Spleen (tissue), 11 donors: ENCODE results near the gene FXYD5. TPM values are rescaled to one million over a fixed set of nuclear protein-coding genes. Genes with fewer than 3 reads are reported as not detected.

ENCODE experiments used
- DNase-seq: peaks from one replicate; pipeline ENCODE4 v3.0.0-alpha.2; 2020
- H3K27ac ChIP-seq, 8 donors: fragments of 200-600 bp; sonication (generic) in 7 of 8; 1 replicate in 4 of 8; 2 replicates in 4 of 8; pipeline versions ENCODE4 v1.5.0 to v1.8.0; 2016 to 2021; ENCODE audit warnings: inconsistent platforms in 4 of 8, mild to moderate bottlenecking in 4 of 8, moderate library complexity in 1 of 8
- H3K27me3 ChIP-seq, 7 donors: fragments of 200-600 bp; sonication (generic) in 6 of 7; replicated peaks in 1 of 7; 1 replicate in 4 of 7; 2 replicates in 3 of 7; pipeline versions ENCODE4 v1.5.0 to v1.8.0; 2016 to 2021; ENCODE audit warnings: inconsistent platforms in 3 of 7, mild to moderate bottlenecking in 1 of 7
- H3K36me3 ChIP-seq, 6 donors: fragments of 200-600 bp; sonication (generic) in 5 of 6; 1 replicate in 4 of 6; 2 replicates in 2 of 6; pipeline versions ENCODE4 v1.5.0 to v1.8.0; 2016 to 2021; ENCODE audit warnings: inconsistent platforms in 2 of 6
- H3K4me1 ChIP-seq, 6 donors: fragments of 200-600 bp; sonication (generic) in 5 of 6; 1 replicate in 3 of 6; 2 replicates in 3 of 6; pipeline versions ENCODE4 v1.5.0 to v1.8.0; 2016 to 2021; ENCODE audit warnings: inconsistent platforms in 3 of 6
- H3K4me3 ChIP-seq, 8 donors: fragments of 200-600 bp; sonication (generic) in 7 of 8; 1 replicate in 4 of 8; 2 replicates in 4 of 8; pipeline versions ENCODE4 v1.5.0 to v1.8.0; 2016 to 2021; ENCODE audit warnings: inconsistent platforms in 4 of 8, mild to moderate bottlenecking in 4 of 8, moderate library complexity in 2 of 8
- H3K9me3 ChIP-seq, 8 donors: fragments of 200-600 bp; sonication (generic) in 7 of 8; 1 replicate in 4 of 8; 2 replicates in 4 of 8; pipeline versions ENCODE4 v1.5.0 to v1.8.0; 2016 to 2021; ENCODE audit warnings: inconsistent platforms in 4 of 8
- CTCF ChIP-seq, 11 experiments: fragments of 200-600 bp in 7 of 11; fragments of 450-650 bp in 4 of 11; sonication (generic) in 4 of 11; IDR thresholded peaks in 8 of 11; conservative IDR thresholded peaks in 3 of 11; 1 replicate in 7 of 11; 2 replicates in 4 of 11; pipeline versions ENCODE4 v1.4.0 to v1.8.0; 2016 to 2021; ENCODE audit warnings: antibody characterized with exemption in 11 of 11, inconsistent platforms in 4 of 11, mild to moderate bottlenecking in 1 of 11
- POLR2A ChIP-seq, 3 donors: fragments of 450-650 bp; IDR thresholded peaks; one replicate each; pipeline ENCODE4 v1.5.1; 2017; ENCODE audit warnings: antibody characterized with exemption in 3 of 3, mild to moderate bottlenecking in 1 of 3
- POLR2AphosphoS5 ChIP-seq, 3 donors: sonication (generic); formaldehyde crosslinking; IDR thresholded peaks; one replicate each; pipeline ENCODE4 v1.5.1; 2017; ENCODE audit warnings: antibody characterized with exemption in 3 of 3
- WGBS, 5 donors: extraction: QIAGEN DNeasy Blood & Tissue Kit in 3 of 5; methylation state at CpG; one replicate each; pipeline versions ENCODE4 v1.1.5 to v1.1.7; 2013 to 2018; 5-methylcytosine and 5-hydroxymethylcytosine counted together
- intact Hi-C: fragments of 100-400 bp; cut with DNase I; formaldehyde crosslinking; loops from one replicate; pipeline ENCODE4 v1.15.0; 2023; ENCODE audit warnings: low total_unique reads
- polyA plus RNA-seq, 3 donors: library from polyadenylated mRNA; stranded (reverse); fragments of 200-250 nt; gene quantifications; one replicate each; pipeline ENCODE4 v1.2.1, GENCODE V29; 2013
- total RNA-seq, 7 donors: library from RNA; depleted of rRNA in 3 of 7; stranded (reverse); fragments of >200 nt in 3 of 7; fragmentation: NEBNext Ultra II Directional in 4 of 7; extraction: Animal tissue kit (Norgen Biotek cat#: 25700) in 4 of 7; gene quantifications; one replicate each; pipeline versions ENCODE4 v1.1.0 to v1.2.1, GENCODE V29; 2016 to 2021
- donor health status: healthy with polysubstance abuse.
- donor health status: DM: no; HTN: no; CAD: no; lungs with moderate emphysema.
- donor health status: DM: no; HTN: no; CAD: no.
- donor health status: Bipolar disorder and iron deficiency.
- donor health status: healthy.
- donor health status: DM: no; HTN: no; CAD: no.
- donor health status: DM: yes; HTN: yes; CAD: no.

FXYD5 gene
- total and polyA plus RNA-seq, 10 donors = 132 to 235 (median 175) TPM

- H3K4me1 ChIP-seq = peaks cover 9 to 69% (median 31%) of the 10 kb centered on the region in 6 donors
- H3K36me3 ChIP-seq = no peaks in the 10 kb centered on the region
- H3K9me3 ChIP-seq = no peaks in the 10 kb centered on the region
- WGBS, 5 donors = 66 to 88% (median 75%) methylated on average over 7 of the region's 7 CpGs
- H3K4me3 ChIP-seq = no peak overlapping the region
- intact Hi-C loops = no loop called here
- H3K27ac ChIP-seq = peak overlapping the region in 1 of 8 donors; percentile 21
- DNase-seq = no peak
- no peaks in the 10 kb centered on the region for H3K27me3 ChIP-seq
- no peak for TF ChIP-seq POLR2AphosphoS5 (IDR thresholded peaks at IDR 0.05)
- no peak for TF ChIP-seq POLR2A (IDR thresholded peaks at IDR 0.05)
- TF ChIP-seq CTCF (IDR thresholded peaks at IDR 0.05 in 8 of 11, conservative IDR thresholded peaks at IDR 0.05 in 3 of 11) = no peak
Observed at GRCh38 chr19:35120898-35121297, 33.6 kb upstream of the FXYD5 start.

GRCh38 chr19:35122687-35123551 is 31.6 kb upstream of the FXYD5 start:
- Histone ChIP-seq H3K4me1 (peaks cover 9 to 59% (median 35%) of the 10 kb centered on the region in 6 donors), H3K4me3 (no peak overlapping the region), H3K27ac (peak overlapping the region in 3 of 8 donors; percentile 84 to 88 (median 87)), H3K36me3 (no peaks in the 10 kb centered on the region), H3K27me3 (no peaks in the 10 kb centered on the region), H3K9me3 (no peaks in the 10 kb centered on the region)
- intact Hi-C loops = no loop called here
- no peak for TF ChIP-seq CTCF (IDR thresholded peaks at IDR 0.05 in 8 of 11, conservative IDR thresholded peaks at IDR 0.05 in 3 of 11)
- TF ChIP-seq POLR2AphosphoS5 (IDR thresholded peaks at IDR 0.05) = no peak
- no peak for TF ChIP-seq POLR2A (IDR thresholded peaks at IDR 0.05)
- 90 to 94% (median 91%) methylated on average over 18 to 19 of the region's 19 CpGs for WGBS, 5 donors
- no peak for DNase-seq

GRCh38 chr19:35123573-35123972 is 31.0 kb upstream of the FXYD5 start:
- no peaks in the 10 kb centered on the region for H3K9me3 ChIP-seq
- TF ChIP-seq POLR2A (IDR thresholded peaks at IDR 0.05) (no peak), CTCF (IDR thresholded peaks at IDR 0.05 in 8 of 11, conservative IDR thresholded peaks at IDR 0.05 in 3 of 11) (no peak), POLR2AphosphoS5 (IDR thresholded peaks at IDR 0.05) (no peak)
- peaks cover 9 to 53% (median 33%) of the 10 kb centered on the region in 6 donors for H3K4me1 ChIP-seq
- no peaks in the 10 kb centered on the region for H3K27me3 ChIP-seq
- H3K36me3 ChIP-seq = no peaks in the 10 kb centered on the region
- peak overlapping the region in 7 of 8 donors; percentile 60 to 90 (median 84) for H3K27ac ChIP-seq
- peak overlapping the region in 3 of 8 donors; percentile 47 to 75 (median 49) for H3K4me3 ChIP-seq
- DNase-seq = no peak
- intact Hi-C loops = no loop called here
- 76 to 89% (median 83%) methylated on average over 5 of the region's 5 CpGs for WGBS, 5 donors
